ENCODE measurements around the gene SPNS3.

GRCh38 chr17:4472286-4472685, 38.5 kb downstream of the SPNS3 start:
- TF ChIP-seq, protein P1, sequence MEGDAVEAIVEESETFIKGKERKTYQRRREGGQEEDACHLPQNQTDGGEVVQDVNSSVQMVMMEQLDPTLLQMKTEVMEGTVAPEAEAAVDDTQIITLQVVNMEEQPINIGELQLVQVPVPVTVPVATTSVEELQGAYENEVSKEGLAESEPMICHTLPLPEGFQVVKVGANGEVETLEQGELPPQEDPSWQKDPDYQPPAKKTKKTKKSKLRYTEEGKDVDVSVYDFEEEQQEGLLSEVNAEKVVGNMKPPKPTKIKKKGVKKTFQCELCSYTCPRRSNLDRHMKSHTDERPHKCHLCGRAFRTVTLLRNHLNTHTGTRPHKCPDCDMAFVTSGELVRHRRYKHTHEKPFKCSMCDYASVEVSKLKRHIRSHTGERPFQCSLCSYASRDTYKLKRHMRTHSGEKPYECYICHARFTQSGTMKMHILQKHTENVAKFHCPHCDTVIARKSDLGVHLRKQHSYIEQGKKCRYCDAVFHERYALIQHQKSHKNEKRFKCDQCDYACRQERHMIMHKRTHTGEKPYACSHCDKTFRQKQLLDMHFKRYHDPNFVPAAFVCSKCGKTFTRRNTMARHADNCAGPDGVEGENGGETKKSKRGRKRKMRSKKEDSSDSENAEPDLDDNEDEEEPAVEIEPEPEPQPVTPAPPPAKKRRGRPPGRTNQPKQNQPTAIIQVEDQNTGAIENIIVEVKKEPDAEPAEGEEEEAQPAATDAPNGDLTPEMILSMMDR (IDR thresholded peaks at IDR 0.05), result no peak
- no peak for TF ChIP-seq POLR2A (IDR thresholded peaks at IDR 0.05)

All from gastroesophageal sphincter (tissue), 3 donors.